Measurements from ENCODE around the gene CTNNB1.

Gene CTNNB1

GRCh38 chr3:41178576-41178975 lies 20.7 kb upstream of the CTNNB1 start (continued):
- no peak for TF ChIP-seq PATZ1 (CRISPR knock-in tag; IDR thresholded peaks at IDR 0.05; ENCODE audit: borderline replicate concordance)
- no peak for TF ChIP-seq TSHZ2 (CRISPR knock-in tag; IDR thresholded peaks at IDR 0.05)

- ATAC-seq: no peak
Measured at GRCh38 chr3:41180396-41180795, 18.9 kb upstream of the CTNNB1 start.

GRCh38 chr3:41182504-41183059 lies 16.7 kb upstream of the CTNNB1 start:
- ATAC-seq: no peak
- TF ChIP-seq TCF4 (CRISPR knock-in tag; IDR thresholded peaks at IDR 0.05; ENCODE audit: borderline replicate concordance): no peak
- TF ChIP-seq ZNF565 (CRISPR knock-in tag; conservative IDR thresholded peaks at IDR 0.05; ENCODE audit: low read depth): no peak
- TF ChIP-seq TSHZ2 (CRISPR knock-in tag; IDR thresholded peaks at IDR 0.05): no peak
- no peak for TF ChIP-seq CREB5 (CRISPR knock-in tag; IDR thresholded peaks at IDR 0.05; ENCODE audit: low read depth)
- no peak for TF ChIP-seq ZNF70 (CRISPR knock-in tag; IDR thresholded peaks at IDR 0.05)
- TF ChIP-seq ZFP3 (CRISPR knock-in tag; IDR thresholded peaks at IDR 0.05): no peak
- TF ChIP-seq ESRRG (CRISPR knock-in tag; IDR thresholded peaks at IDR 0.05): no peak
- TF ChIP-seq ZC3H10 (CRISPR knock-in tag; IDR thresholded peaks at IDR 0.05): no peak
- TF ChIP-seq RARB (CRISPR knock-in tag; IDR thresholded peaks at IDR 0.05): no peak

More at GRCh38 chr3:41180396-41180795, 18.9 kb upstream of the CTNNB1 start:
- no peak for TF ChIP-seq PPARA (CRISPR knock-in tag; IDR thresholded peaks at IDR 0.05; ENCODE audit: borderline replicate concordance)
- no peak for TF ChIP-seq CSRNP3 (CRISPR knock-in tag; IDR thresholded peaks at IDR 0.05)
- TF ChIP-seq ZNF565 (CRISPR knock-in tag; conservative IDR thresholded peaks at IDR 0.05; ENCODE audit: low read depth): no peak
- no peak for TF ChIP-seq TCF4 (CRISPR knock-in tag; IDR thresholded peaks at IDR 0.05; ENCODE audit: borderline replicate concordance)
- TF ChIP-seq ARNTL (CRISPR knock-in tag; IDR thresholded peaks at IDR 0.05; ENCODE audit: borderline replicate concordance, low read depth): no peak
- no peak for TF ChIP-seq TOX (CRISPR knock-in tag; IDR thresholded peaks at IDR 0.05; ENCODE audit: borderline replicate concordance)
- no peak for TF ChIP-seq SNAI2 (CRISPR knock-in tag; IDR thresholded peaks at IDR 0.05)
- TF ChIP-seq CREB5 (CRISPR knock-in tag; IDR thresholded peaks at IDR 0.05; ENCODE audit: low read depth): no peak
- no peak for TF ChIP-seq ISL1 (CRISPR knock-in tag; IDR thresholded peaks at IDR 0.05)
- no peak for TF ChIP-seq ZNF70 (CRISPR knock-in tag; IDR thresholded peaks at IDR 0.05)
- no peak for TF ChIP-seq RARB (CRISPR knock-in tag; IDR thresholded peaks at IDR 0.05)
- TF ChIP-seq TSHZ2 (CRISPR knock-in tag; IDR thresholded peaks at IDR 0.05): no peak
- no peak for TF ChIP-seq BACH2 (CRISPR knock-in tag; IDR thresholded peaks at IDR 0.05; ENCODE audit: borderline replicate concordance)

Data from SK-N-SH treated with all-trans-retinoic acid at 6 μM for 48 hours (cell line).